ENCODE results near the gene HOXC4.
"Not testable (repeated sequence)": the region's sequence is repeated elsewhere in the genome, so short reads cannot be mapped to it uniquely, and the experiment has no call there.

GRCh38 chr12:54098644-54099043 lies 45.0 kb downstream of the HOXC4 start:
- TF ChIP-seq CTCF, POLR2A, POLR2AphosphoS5 (IDR thresholded peaks at IDR 0.05): not testable (repeated sequence)
